ENCODE data around the gene ARMCX2.

- TF ChIP-seq CTCF (IDR thresholded peaks at IDR 0.05; ENCODE audit: poor library complexity): no peak
- TF ChIP-seq EZH2 (IDR thresholded peaks at IDR 0.05; ENCODE audit: borderline replicate concordance): no peak
Measured at GRCh38 chrX:101685923-101686322, 26.3 kb upstream of the ARMCX2 start.

Measured in hepatocyte (in vitro differentiated cells).